GM23338 (cell line): ENCODE measurements around the gene IGSF8. TPM values are rescaled to one million over a fixed set of nuclear protein-coding genes. Genes with fewer than 3 reads are reported as not detected.

Source experiments
- ATAC-seq: fragments of 200-7000 bp; cut with Tn5 transposase; 3 replicates; pipeline ENCODE4 v1.9.1; 2020
- DNase-seq: peaks from one replicate; pipeline ENCODE4 v3.0.0-alpha.2; 2015; ENCODE audit warnings: low spot score
- H2AFZ ChIP-seq: fragments of 200-600 bp; sonication (generic); 2 replicates; pipeline ENCODE4 v1.8.0; 2016; ENCODE audit warnings: antibody characterized with exemption, mild to moderate bottlenecking, moderate library complexity
- H3F3A ChIP-seq: fragments of 200-600 bp; sonication (generic); replicated peaks from 2 replicates; pipeline ENCODE4 v1.8.0; 2017; ENCODE audit warnings: antibody characterized with exemption, mixed run types, low read depth
- H3K27ac ChIP-seq: fragments of 200-600 bp; sonication (generic); 2 replicates; pipeline ENCODE4 v1.6.1; 2016; ENCODE audit warnings: low read depth
- H3K27me3 ChIP-seq: fragments of 200-600 bp; sonication (generic); 2 replicates; pipeline ENCODE4 v1.8.0; 2016; ENCODE audit warnings: mild to moderate bottlenecking, mixed run types, moderate library complexity; ENCODE audit not compliant: insufficient read depth
- H3K36me3 ChIP-seq: fragments of 200-600 bp; sonication (generic); 2 replicates; pipeline ENCODE4 v1.8.0; 2016; ENCODE audit warnings: mild to moderate bottlenecking; ENCODE audit not compliant: insufficient read depth
- H3K4me1 ChIP-seq: fragments of 200-600 bp; sonication (generic); 2 replicates; pipeline ENCODE4 v1.8.0; 2016; ENCODE audit warnings: mild to moderate bottlenecking, moderate library complexity; ENCODE audit not compliant: insufficient read depth
- H3K4me2 ChIP-seq: fragments of 200-600 bp; sonication (generic); 2 replicates; pipeline ENCODE4 v1.7.1; 2017; ENCODE audit warnings: mixed run types
- H3K4me3 ChIP-seq: fragments of 200-600 bp; sonication (generic); 2 replicates; pipeline ENCODE4 v1.6.1; 2016; ENCODE audit warnings: mixed run types
- H3K79me2 ChIP-seq: fragments of 200-600 bp; sonication (generic); replicated peaks from 2 replicates; pipeline ENCODE4 v1.8.0; 2017; ENCODE audit warnings: mild to moderate bottlenecking; ENCODE audit not compliant: insufficient read depth
- H3K9me2 ChIP-seq: fragments of 200-600 bp; sonication (generic); 2 replicates; pipeline ENCODE4 v1.8.0; 2017; ENCODE audit not compliant: insufficient read depth
- H4K20me1 ChIP-seq: fragments of 200-600 bp; sonication (generic); replicated peaks from 2 replicates; pipeline ENCODE4 v1.8.0; 2017; ENCODE audit warnings: mild to moderate bottlenecking; ENCODE audit not compliant: insufficient read depth
- H3K27ac Mint-ChIP-seq: 2 replicates; pipeline ENCODE4 v1.8.0; 2020; ENCODE audit warnings: inconsistent platforms, mild to moderate bottlenecking, moderate library complexity, mixed read lengths
- H3K27me3 Mint-ChIP-seq: 3 replicates; pipeline ENCODE4 v1.8.0; 2022; ENCODE audit warnings: low read depth, mild to moderate bottlenecking, moderate library complexity, mixed read lengths, inconsistent platforms; ENCODE audit not compliant: insufficient read depth, poor library complexity
- H3K36me3 Mint-ChIP-seq: 3 replicates; pipeline ENCODE4 v1.8.0; 2021; ENCODE audit warnings: low read depth, mild to moderate bottlenecking, inconsistent platforms, moderate library complexity, mixed read lengths
- H3K4me1 Mint-ChIP-seq: 3 replicates; pipeline ENCODE4 v1.8.0; 2020; ENCODE audit warnings: mild to moderate bottlenecking, inconsistent platforms, mixed read lengths
- H3K4me3 Mint-ChIP-seq: 3 replicates; pipeline ENCODE4 v1.8.0; 2021; ENCODE audit warnings: moderate library complexity, mild to moderate bottlenecking, inconsistent platforms, mixed read lengths
- H3K9me3 Mint-ChIP-seq: 3 replicates; pipeline ENCODE4 v1.8.0; 2020; ENCODE audit warnings: moderate library complexity, mild to moderate bottlenecking, inconsistent platforms, mixed read lengths
- CREB1 ChIP-seq: fragments of 250-450 bp; sonication (Bioruptor Pico); IDR thresholded peaks from 2 replicates; pipeline ENCODE4 v1.5.0; 2020; ENCODE audit warnings: low read depth, mild to moderate bottlenecking, moderate library complexity
- CTCF ChIP-seq, 2 experiments: fragments of 200-600 bp in 1 of 2; sonication (generic) in 1 of 2; conservative IDR thresholded peaks; 2 replicates each; pipeline versions ENCODE4 v1.5.1 to v1.6.1; 2016 to 2017; ENCODE audit warnings: antibody characterized with exemption in 2 of 2, low read depth in 2 of 2, mild to moderate bottlenecking in 2 of 2, moderate library complexity in 1 of 2
- ETS1 ChIP-seq: IDR thresholded peaks from 2 replicates; pipeline ENCODE4 v1.6.1; 2016; ENCODE audit warnings: antibody characterized with exemption
- EZH2 ChIP-seq: fragments of 200-600 bp; sonication (generic); IDR thresholded peaks from one replicate; pipeline ENCODE4 v1.8.0; 2017; ENCODE audit warnings: antibody characterized with exemption, mild to moderate bottlenecking, low read depth; ENCODE audit not compliant: unreplicated experiment
- EZH2phosphoT487 ChIP-seq: fragments of 200-600 bp; sonication (generic); IDR thresholded peaks from one replicate; pipeline ENCODE4 v1.8.1; 2018; ENCODE audit warnings: antibody characterized with exemption; ENCODE audit not compliant: unreplicated experiment
- JUNB ChIP-seq: IDR thresholded peaks from one replicate; pipeline ENCODE4 v1.6.1; 2016; ENCODE audit warnings: antibody characterized with exemption; ENCODE audit not compliant: unreplicated experiment
- NANOG ChIP-seq: IDR thresholded peaks from 2 replicates; pipeline ENCODE4 v1.6.1; 2016; ENCODE audit warnings: antibody characterized with exemption, borderline replicate concordance
- POLR2AphosphoS5 ChIP-seq: IDR thresholded peaks from 2 replicates; pipeline ENCODE4 v1.6.1; 2016; ENCODE audit warnings: antibody characterized with exemption, low read depth
- REST ChIP-seq: IDR thresholded peaks from one replicate; pipeline ENCODE4 v1.6.1; 2018; ENCODE audit warnings: antibody characterized with exemption; ENCODE audit not compliant: unreplicated experiment
- STAT1 ChIP-seq: IDR thresholded peaks from one replicate; pipeline ENCODE4 v1.6.1; 2016; ENCODE audit warnings: antibody characterized with exemption; ENCODE audit not compliant: unreplicated experiment
- ZNF114 ChIP-seq: fragments of 250-450 bp; sonication (Bioruptor Pico); IDR thresholded peaks from 2 replicates; pipeline ENCODE4 v1.5.0; 2020; ENCODE audit warnings: mild to moderate bottlenecking, moderate library complexity
- ZNF331 ChIP-seq: fragments of 250-450 bp; sonication (Bioruptor Pico); IDR thresholded peaks from 2 replicates; pipeline ENCODE4 v1.5.0; 2020; ENCODE audit warnings: low read depth, mild to moderate bottlenecking, moderate library complexity
- polyA plus RNA-seq: library from polyadenylated mRNA; unstranded; fragments of >200 nt; fragmentation: Nextera tagmentation; extraction: Ambion mirVana; gene quantifications from 2 replicates; pipeline ENCODE4 v1.2.1, GENCODE V29; 2016
- total RNA-seq: library from RNA; depleted of rRNA; stranded (reverse); fragments of >200 nt; shearing (Covaris generic); gene quantifications from 2 replicates; pipeline ENCODE4 v1.2.3, GENCODE V29; 2014
- TF ChIP-seq, protein P1 (sequence below): fragments of 250-450 bp; sonication (Bioruptor Pico); IDR thresholded peaks from 2 replicates; pipeline ENCODE4 v1.5.0; 2020; ENCODE audit warnings: mild to moderate bottlenecking, moderate library complexity

IGSF8 gene
- total and polyA plus RNA-seq, 2 experiments from 2014 or later, result 38.4 to 120 TPM

- H3K36me3 Mint-ChIP-seq, result no peaks in the 10 kb centered on the region
- Histone ChIP-seq H3K4me2 (no peak overlapping the region), H3K9me2 (no peaks in the 10 kb centered on the region), H3K36me3 (no peaks in the 10 kb centered on the region), H3K4me3 (no peak overlapping the region), H3K27ac (no peak overlapping the region), H2AFZ (no peak overlapping the region), H3K4me1 (peaks cover 25% of the 10 kb centered on the region), H3F3A (no peaks in the 10 kb centered on the region), H3K27me3 (peaks cover 8% of the 10 kb centered on the region; the same call in 1 of the 2 replicates), H4K20me1 (no peaks in the 10 kb centered on the region), H3K79me2 (no peaks in the 10 kb centered on the region)
- TF ChIP-seq EZH2phosphoT487 (no peak), CREB1 (CRISPR knock-in tag) (no peak), ZNF331 (CRISPR knock-in tag) (no peak), CTCF (conservative IDR thresholded peaks at IDR 0.05; ENCODE audit: low read depth in 2 of 2) (no peak), REST (no peak), ZNF114 (no peak), NANOG (no peak), STAT1 (no peak), ETS1 (no peak), POLR2AphosphoS5 (no peak), JUNB (no peak), EZH2 (no peak)
- TF ChIP-seq, protein P1, sequence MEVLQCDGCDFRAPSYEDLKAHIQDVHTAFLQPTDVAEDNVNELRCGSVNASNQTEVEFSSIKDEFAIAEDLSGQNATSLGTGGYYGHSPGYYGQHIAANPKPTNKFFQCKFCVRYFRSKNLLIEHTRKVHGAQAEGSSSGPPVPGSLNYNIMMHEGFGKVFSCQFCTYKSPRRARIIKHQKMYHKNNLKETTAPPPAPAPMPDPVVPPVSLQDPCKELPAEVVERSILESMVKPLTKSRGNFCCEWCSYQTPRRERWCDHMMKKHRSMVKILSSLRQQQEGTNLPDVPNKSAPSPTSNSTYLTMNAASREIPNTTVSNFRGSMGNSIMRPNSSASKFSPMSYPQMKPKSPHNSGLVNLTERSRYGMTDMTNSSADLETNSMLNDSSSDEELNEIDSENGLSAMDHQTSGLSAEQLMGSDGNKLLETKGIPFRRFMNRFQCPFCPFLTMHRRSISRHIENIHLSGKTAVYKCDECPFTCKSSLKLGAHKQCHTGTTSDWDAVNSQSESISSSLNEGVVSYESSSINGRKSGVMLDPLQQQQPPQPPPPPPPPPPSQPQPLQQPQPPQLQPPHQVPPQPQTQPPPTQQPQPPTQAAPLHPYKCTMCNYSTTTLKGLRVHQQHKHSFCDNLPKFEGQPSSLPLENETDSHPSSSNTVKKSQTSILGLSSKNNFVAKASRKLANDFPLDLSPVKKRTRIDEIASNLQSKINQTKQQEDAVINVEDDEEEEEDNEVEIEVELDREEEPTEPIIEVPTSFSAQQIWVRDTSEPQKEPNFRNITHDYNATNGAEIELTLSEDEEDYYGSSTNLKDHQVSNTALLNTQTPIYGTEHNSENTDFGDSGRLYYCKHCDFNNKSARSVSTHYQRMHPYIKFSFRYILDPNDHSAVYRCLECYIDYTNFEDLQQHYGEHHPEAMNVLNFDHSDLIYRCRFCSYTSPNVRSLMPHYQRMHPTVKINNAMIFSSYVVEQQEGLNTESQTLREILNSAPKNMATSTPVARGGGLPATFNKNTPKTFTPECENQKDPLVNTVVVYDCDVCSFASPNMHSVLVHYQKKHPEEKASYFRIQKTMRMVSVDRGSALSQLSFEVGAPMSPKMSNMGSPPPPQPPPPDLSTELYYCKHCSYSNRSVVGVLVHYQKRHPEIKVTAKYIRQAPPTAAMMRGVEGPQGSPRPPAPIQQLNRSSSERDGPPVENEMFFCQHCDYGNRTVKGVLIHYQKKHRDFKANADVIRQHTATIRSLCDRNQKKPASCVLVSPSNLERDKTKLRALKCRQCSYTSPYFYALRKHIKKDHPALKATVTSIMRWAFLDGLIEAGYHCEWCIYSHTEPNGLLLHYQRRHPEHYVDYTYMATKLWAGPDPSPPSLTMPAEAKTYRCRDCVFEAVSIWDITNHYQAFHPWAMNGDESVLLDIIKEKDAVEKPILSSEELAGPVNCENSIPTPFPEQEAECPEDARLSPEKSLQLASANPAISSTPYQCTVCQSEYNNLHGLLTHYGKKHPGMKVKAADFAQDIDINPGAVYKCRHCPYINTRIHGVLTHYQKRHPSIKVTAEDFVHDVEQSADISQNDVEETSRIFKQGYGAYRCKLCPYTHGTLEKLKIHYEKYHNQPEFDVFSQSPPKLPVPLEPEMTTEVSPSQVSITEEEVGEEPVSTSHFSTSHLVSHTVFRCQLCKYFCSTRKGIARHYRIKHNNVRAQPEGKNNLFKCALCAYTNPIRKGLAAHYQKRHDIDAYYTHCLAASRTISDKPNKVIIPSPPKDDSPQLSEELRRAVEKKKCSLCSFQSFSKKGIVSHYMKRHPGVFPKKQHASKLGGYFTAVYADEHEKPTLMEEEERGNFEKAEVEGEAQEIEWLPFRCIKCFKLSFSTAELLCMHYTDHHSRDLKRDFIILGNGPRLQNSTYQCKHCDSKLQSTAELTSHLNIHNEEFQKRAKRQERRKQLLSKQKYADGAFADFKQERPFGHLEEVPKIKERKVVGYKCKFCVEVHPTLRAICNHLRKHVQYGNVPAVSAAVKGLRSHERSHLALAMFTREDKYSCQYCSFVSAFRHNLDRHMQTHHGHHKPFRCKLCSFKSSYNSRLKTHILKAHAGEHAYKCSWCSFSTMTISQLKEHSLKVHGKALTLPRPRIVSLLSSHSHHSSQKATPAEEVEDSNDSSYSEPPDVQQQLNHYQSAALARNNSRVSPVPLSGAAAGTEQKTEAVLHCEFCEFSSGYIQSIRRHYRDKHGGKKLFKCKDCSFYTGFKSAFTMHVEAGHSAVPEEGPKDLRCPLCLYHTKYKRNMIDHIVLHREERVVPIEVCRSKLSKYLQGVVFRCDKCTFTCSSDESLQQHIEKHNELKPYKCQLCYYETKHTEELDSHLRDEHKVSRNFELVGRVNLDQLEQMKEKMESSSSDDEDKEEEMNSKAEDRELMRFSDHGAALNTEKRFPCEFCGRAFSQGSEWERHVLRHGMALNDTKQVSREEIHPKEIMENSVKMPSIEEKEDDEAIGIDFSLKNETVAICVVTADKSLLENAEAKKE (CRISPR knock-in tag), result no peak
- peaks cover 10% of the 10 kb centered on the region for H3K27me3 Mint-ChIP-seq
- peaks cover 38% of the 10 kb centered on the region for H3K4me1 Mint-ChIP-seq
- no peak overlapping the region for H3K27ac Mint-ChIP-seq
- no peak for DNase-seq
- no peaks in the 10 kb centered on the region; the same call in 2 of the 3 replicates for H3K9me3 Mint-ChIP-seq
- no peak for ATAC-seq
- no peak overlapping the region for H3K4me3 Mint-ChIP-seq
Observed at GRCh38 chr1:160064164-160064563, 34.3 kb downstream of the IGSF8 start.
